ENCODE results near the gene SDK1.
"Not testable (repeated sequence)": the region's sequence is repeated elsewhere in the genome, so short reads cannot be mapped to it uniquely, and the experiment has no call there.

Gene SDK1

GRCh38 chr7:4241304-4241612 lies 940.2 kb downstream of the SDK1 start:
- no peak for DNase-seq

GRCh38 chr7:4241791-4242190 lies 940.7 kb downstream of the SDK1 start:
- no peak for DNase-seq

- DNase-seq = no peak
These were observed 941.7 kb downstream of the SDK1 start for GRCh38 chr7:4242706-4243105.

- no peak for DNase-seq
These were observed 943.0 kb downstream of the SDK1 start for GRCh38 chr7:4244041-4244440.

- DNase-seq = no peak
These were observed 943.6 kb downstream of the SDK1 start for GRCh38 chr7:4244635-4245034.

- DNase-seq = peak; percentile 68
These were observed 944.2 kb downstream of the SDK1 start for GRCh38 chr7:4245135-4245865.

- DNase-seq = peak; percentile 94
These were observed 944.9 kb downstream of the SDK1 start for GRCh38 chr7:4245866-4246470.

- no peak for DNase-seq
These were observed 945.5 kb downstream of the SDK1 start for GRCh38 chr7:4246536-4246935.

GRCh38 chr7:4247106-4247876 lies 946.2 kb downstream of the SDK1 start:
- DNase-seq = no peak

GRCh38 chr7:4248295-4248694 lies 947.2 kb downstream of the SDK1 start:
- no peak for DNase-seq

GRCh38 chr7:4249241-4249640 lies 948.2 kb downstream of the SDK1 start:
- DNase-seq = no peak

GRCh38 chr7:4255336-4255735 lies 954.3 kb downstream of the SDK1 start:
- no peak for DNase-seq

- no peak for DNase-seq
These were observed 955.2 kb downstream of the SDK1 start for GRCh38 chr7:4256286-4256685.

GRCh38 chr7:4257146-4258111 lies 956.4 kb downstream of the SDK1 start:
- no peak for DNase-seq

- DNase-seq = not testable (repeated sequence)
These were observed 959.1 kb downstream of the SDK1 start for GRCh38 chr7:4260116-4260515.

- DNase-seq = no peak
These were observed 960.0 kb downstream of the SDK1 start for GRCh38 chr7:4260867-4261600.

- no peak for DNase-seq
These were observed 960.5 kb downstream of the SDK1 start for GRCh38 chr7:4261601-4261960.

GRCh38 chr7:4264206-4264605 lies 963.2 kb downstream of the SDK1 start:
- not testable (repeated sequence) for DNase-seq

- peak; percentile 48 for DNase-seq
These were observed 964.0 kb downstream of the SDK1 start for GRCh38 chr7:4265066-4265465.

- DNase-seq = peak; percentile 47
These were observed 964.6 kb downstream of the SDK1 start for GRCh38 chr7:4265676-4266075.

- peak; percentile 35 for DNase-seq
These were observed 965.4 kb downstream of the SDK1 start for GRCh38 chr7:4266270-4267040.

Data from islet precursor cell (in vitro differentiated cells).